Mesenchymal stem cell (in vitro differentiated cells and primary cell): ENCODE results near the gene SLFN12L.
"Not testable (repeated sequence)": the region's sequence is repeated elsewhere in the genome, so short reads cannot be mapped to it uniquely, and the experiment has no call there.

Experiments used
- DNase-seq: peaks from one replicate; pipeline ENCODE4 v3.0.0-alpha.2; 2013
- H2AFZ ChIP-seq: one replicate; pipeline ENCODE4 v1.6.1; 2013; ENCODE audit warnings: low read depth, mild to moderate bottlenecking, control low read depth, inconsistent platforms, low read length, moderate library complexity
- H2AK5ac ChIP-seq: 2 replicates; pipeline ENCODE4 v1.6.1; 2013; ENCODE audit warnings: low read length, moderate library complexity, mild to moderate bottlenecking, inconsistent platforms; ENCODE audit not compliant: severe bottlenecking
- H2BK120ac ChIP-seq: one replicate; pipeline ENCODE4 v1.6.1; 2013; ENCODE audit warnings: low read depth, mild to moderate bottlenecking, inconsistent platforms, low read length, moderate library complexity
- H2BK12ac ChIP-seq, 2 experiments: one replicate each; pipeline ENCODE4 v1.6.1; 2013; ENCODE audit warnings: inconsistent platforms in 2 of 2, low read length in 2 of 2, mild to moderate bottlenecking in 2 of 2, moderate library complexity in 2 of 2, control low read depth in 1 of 2
- H2BK15ac ChIP-seq: one replicate; pipeline ENCODE4 v1.6.1; 2013; ENCODE audit warnings: mild to moderate bottlenecking, low read depth, inconsistent platforms; ENCODE audit not compliant: poor library complexity, severe bottlenecking
- H2BK5ac ChIP-seq: 2 replicates; pipeline ENCODE4 v1.6.1; 2013; ENCODE audit warnings: low read depth, mild to moderate bottlenecking, low read length, control low read depth, inconsistent platforms; ENCODE audit not compliant: poor library complexity, severe bottlenecking
- H3K14ac ChIP-seq, 2 experiments: one replicate each; pipeline ENCODE4 v1.6.1; 2013; ENCODE audit warnings: inconsistent platforms in 2 of 2, low read length in 2 of 2, control low read depth in 1 of 2, mild to moderate bottlenecking in 1 of 2, moderate library complexity in 1 of 2
- H3K18ac ChIP-seq, 2 experiments: one replicate each; pipeline ENCODE4 v1.6.1; 2013; ENCODE audit warnings: inconsistent platforms in 2 of 2, low read length in 2 of 2, control low read depth in 1 of 2, low read depth in 1 of 2, mild to moderate bottlenecking in 1 of 2
- H3K23ac ChIP-seq, 2 experiments: one replicate each; pipeline ENCODE4 v1.6.1; 2013; ENCODE audit warnings: inconsistent platforms in 2 of 2, low read length in 2 of 2, mild to moderate bottlenecking in 2 of 2, moderate library complexity in 2 of 2, control low read depth in 1 of 2
- H3K27ac ChIP-seq: 2 replicates; pipeline ENCODE4 v1.5.1; 2013; ENCODE audit warnings: mild to moderate bottlenecking, moderate library complexity, low read length, control low read depth, inconsistent platforms; ENCODE audit not compliant: poor library complexity, severe bottlenecking
- H3K27me3 ChIP-seq, 2 experiments: 2 replicates each; pipeline versions ENCODE4 v1.6.1 to v1.7.0; 2013; ENCODE audit warnings: low read length in 2 of 2, mild to moderate bottlenecking in 2 of 2, moderate library complexity in 2 of 2, control low read depth in 1 of 2, inconsistent platforms in 1 of 2; ENCODE audit not compliant: control insufficient read depth in 1 of 2, insufficient read depth in 1 of 2
- H3K36me3 ChIP-seq, 2 experiments: 2 replicates each; pipeline versions ENCODE4 v1.6.1 to v1.7.0; 2013; ENCODE audit warnings: low read length in 2 of 2, control low read depth in 1 of 2, inconsistent platforms in 1 of 2, low read depth in 1 of 2, mild to moderate bottlenecking in 1 of 2; ENCODE audit not compliant: insufficient read depth in 2 of 2, control insufficient read depth in 1 of 2
- H3K4ac ChIP-seq, 2 experiments: one replicate each; pipeline ENCODE4 v1.6.1; 2013; ENCODE audit warnings: inconsistent platforms in 2 of 2, low read length in 2 of 2, mild to moderate bottlenecking in 2 of 2, moderate library complexity in 2 of 2, control low read depth in 1 of 2, low read depth in 1 of 2
- H3K4me1 ChIP-seq: 2 replicates; pipeline ENCODE4 v1.6.1; 2013; ENCODE audit warnings: low read depth, low read length, control low read depth; ENCODE audit not compliant: control insufficient read depth, insufficient read depth
- H3K4me2 ChIP-seq: 2 replicates; pipeline ENCODE4 v1.6.1; 2013; ENCODE audit warnings: low read length, mild to moderate bottlenecking, inconsistent platforms; ENCODE audit not compliant: poor library complexity, severe bottlenecking
- H3K4me3 ChIP-seq, 2 experiments: 2 replicates each; pipeline versions ENCODE4 v1.5.1 to v1.7.0; 2013; ENCODE audit warnings: low read length in 2 of 2, mild to moderate bottlenecking in 2 of 2, control low read depth in 1 of 2, low read depth in 1 of 2; ENCODE audit not compliant: insufficient read depth in 1 of 2
- H3K79me1 ChIP-seq: replicated peaks from 2 replicates; pipeline ENCODE4 v1.6.1; 2013; ENCODE audit warnings: mild to moderate bottlenecking, control low read depth, low read length, inconsistent platforms; ENCODE audit not compliant: poor library complexity, severe bottlenecking
- H3K9ac ChIP-seq: 2 replicates; pipeline ENCODE4 v1.7.0; 2013; ENCODE audit warnings: mild to moderate bottlenecking, low read length, moderate library complexity
- H3K9me3 ChIP-seq: 2 replicates; pipeline ENCODE4 v1.7.0; 2013; ENCODE audit warnings: mild to moderate bottlenecking, low read length; ENCODE audit not compliant: control insufficient read depth
- H4K8ac ChIP-seq: one replicate; pipeline ENCODE4 v1.6.1; 2013; ENCODE audit warnings: inconsistent platforms, mild to moderate bottlenecking, low read length, moderate library complexity
- H4K91ac ChIP-seq: one replicate; pipeline ENCODE4 v1.6.1; 2013; ENCODE audit warnings: mild to moderate bottlenecking, low read length, inconsistent platforms
- WGBS: methylation state at CpG from one replicate; pipeline ENCODE4 v1.1.7; 2013; ENCODE audit warnings: mixed read lengths; 5-methylcytosine and 5-hydroxymethylcytosine counted together

SLFN12L gene

GRCh38 chr17:35519439-35519838, 18.0 kb downstream of the SLFN12L start:
- Histone ChIP-seq H3K23ac (no peak overlapping the region), H3K36me3 (no peaks in the 10 kb centered on the region), H4K91ac (no peak overlapping the region), H3K4me1 (no peaks in the 10 kb centered on the region), H2BK120ac (no peak overlapping the region), H3K18ac (no peak overlapping the region), H4K8ac (no peak overlapping the region), H3K4me3 (no peak overlapping the region), H2AFZ (no peak overlapping the region), H3K4ac (no peak overlapping the region), H2BK5ac (no peak overlapping the region), H3K9me3 (no peaks in the 10 kb centered on the region), H3K27ac (no peak overlapping the region), H3K9ac (no peak overlapping the region), H3K14ac (no peak overlapping the region), H2BK15ac (no peak overlapping the region), H3K4me2 (no peak overlapping the region), H3K27me3 (peaks cover 17 to 27% of the 10 kb centered on the region in 2 experiments), H2BK12ac (no peak overlapping the region), H3K79me1 (no peaks in the 10 kb centered on the region), H2AK5ac (no peak overlapping the region)
- DNase-seq, result no peak
- WGBS, result 89% methylated on average over 3 of the region's 3 CpGs

- H3K4me1 ChIP-seq, H3K79me1 ChIP-seq, H4K8ac ChIP-seq, H3K4me3 ChIP-seq, H3K14ac ChIP-seq, H2BK12ac ChIP-seq, H3K4me2 ChIP-seq, H2BK120ac ChIP-seq, DNase-seq, H2BK5ac ChIP-seq, H2AK5ac ChIP-seq, H3K36me3 ChIP-seq, H4K91ac ChIP-seq, H3K18ac ChIP-seq, H3K9me3 ChIP-seq, H3K23ac ChIP-seq, H2BK15ac ChIP-seq, H2AFZ ChIP-seq, H3K9ac ChIP-seq, H3K4ac ChIP-seq, H3K27ac ChIP-seq: not testable (repeated sequence)
- WGBS, result 94% methylated on average over 4 of the region's 5 CpGs
- peaks cover 19 to 25% of the 10 kb centered on the region in 2 experiments for H3K27me3 ChIP-seq
Observed at GRCh38 chr17:35518431-35518830, 19.0 kb downstream of the SLFN12L start.

GRCh38 chr17:35515027-35515426, 22.5 kb downstream of the SLFN12L start:
- 85% methylated on average over 21 of the region's 21 CpGs for WGBS
- Histone ChIP-seq H3K4me3 (no peak overlapping the region), H3K27ac (no peak overlapping the region), H3K23ac (no peak overlapping the region), H3K36me3 (no peaks in the 10 kb centered on the region), H4K91ac (no peak overlapping the region), H2AK5ac (no peak overlapping the region), H4K8ac (no peak overlapping the region), H3K9ac (no peak overlapping the region), H2AFZ (no peak overlapping the region), H2BK5ac (no peak overlapping the region), H3K4me2 (no peak overlapping the region), H2BK15ac (no peak overlapping the region), H2BK120ac (no peak overlapping the region), H3K9me3 (no peaks in the 10 kb centered on the region), H3K4me1 (no peaks in the 10 kb centered on the region), H3K18ac (no peak overlapping the region), H2BK12ac (no peak overlapping the region), H3K4ac (no peak overlapping the region), H3K14ac (no peak overlapping the region), H3K79me1 (no peaks in the 10 kb centered on the region), H3K27me3 (peaks cover 13 to 25% of the 10 kb centered on the region in 2 experiments)
- DNase-seq, result no peak

- Histone ChIP-seq H2BK5ac (no peak overlapping the region), H3K9ac (no peak overlapping the region), H3K4me3 (no peak overlapping the region), H2AFZ (no peak overlapping the region), H3K9me3 (no peaks in the 10 kb centered on the region), H3K27me3 (peaks cover 8 to 25% of the 10 kb centered on the region in 2 experiments), H2BK120ac (no peak overlapping the region), H2BK15ac (no peak overlapping the region), H2BK12ac (no peak overlapping the region), H3K4me1 (no peaks in the 10 kb centered on the region), H2AK5ac (no peak overlapping the region), H3K36me3 (no peaks in the 10 kb centered on the region), H4K8ac (no peak overlapping the region), H3K4me2 (no peak overlapping the region), H3K18ac (no peak overlapping the region), H3K23ac (no peak overlapping the region), H4K91ac (no peak overlapping the region), H3K27ac (no peak overlapping the region), H3K79me1 (no peaks in the 10 kb centered on the region), H3K4ac (no peak overlapping the region), H3K14ac (no peak overlapping the region)
- WGBS, result 87% methylated on average over 2 of the region's 2 CpGs
- DNase-seq, result no peak
Observed at GRCh38 chr17:35514564-35514963, 22.9 kb downstream of the SLFN12L start.
